Measurements from ENCODE around the gene GTPBP3.
A peak's percentile ranks its signal among the peaks of the same experiment; 100 is the strongest.

DNA sequence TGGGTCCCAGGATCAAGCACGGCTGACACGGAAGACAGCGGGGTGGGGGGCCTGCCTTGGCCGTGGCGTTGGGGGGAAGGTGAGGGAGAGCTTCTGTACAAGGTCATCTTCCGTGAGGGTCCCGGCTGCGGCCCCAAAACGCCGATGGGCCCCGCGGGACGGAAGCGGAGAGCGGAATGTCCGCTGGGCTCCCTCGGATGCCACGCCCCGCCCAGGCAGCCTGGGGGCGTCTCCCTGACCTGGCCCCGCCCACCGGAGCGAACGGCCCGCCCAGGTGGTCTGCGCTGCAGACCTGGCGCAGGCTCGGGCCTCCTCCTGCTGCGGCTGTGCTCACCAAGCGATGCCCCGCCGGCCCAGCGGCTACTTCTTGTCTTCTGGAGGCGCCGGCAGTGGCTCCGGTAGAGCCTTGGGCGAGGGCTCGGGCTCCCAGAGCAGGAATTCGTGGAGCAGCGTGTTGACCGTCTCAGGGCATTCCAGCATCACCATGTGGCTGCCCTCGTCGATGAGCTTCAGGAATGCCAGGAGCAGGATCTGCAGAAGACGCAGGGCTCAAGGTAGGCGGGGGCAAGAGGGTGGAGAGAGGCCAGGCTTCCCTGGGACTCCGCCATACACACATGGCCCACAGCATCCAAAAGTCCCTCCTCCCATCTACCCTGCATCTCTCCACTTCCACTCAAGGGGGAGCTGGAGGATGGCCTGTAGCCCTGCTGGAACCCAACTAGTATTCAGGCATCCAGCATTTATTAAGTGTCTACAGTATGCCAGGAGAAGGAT is 44.9 kb upstream of the GTPBP3 start:
- TF ChIP-seq EZH2phosphoT487 (IDR thresholded peaks at IDR 0.05; ENCODE audit: unreplicated experiment): no peak
- no peak for TF ChIP-seq CREB1 (CRISPR knock-in tag; IDR thresholded peaks at IDR 0.05; ENCODE audit: low read depth)
- no peak for TF ChIP-seq EZH2 (IDR thresholded peaks at IDR 0.05; ENCODE audit: low read depth, unreplicated experiment)
- peak; percentile 63 to 79 for TF ChIP-seq CTCF (conservative IDR thresholded peaks at IDR 0.05; ENCODE audit: low read depth in 2 of 2)
- no peak for TF ChIP-seq JUNB (IDR thresholded peaks at IDR 0.05; ENCODE audit: unreplicated experiment)
- TF ChIP-seq, protein P1, sequence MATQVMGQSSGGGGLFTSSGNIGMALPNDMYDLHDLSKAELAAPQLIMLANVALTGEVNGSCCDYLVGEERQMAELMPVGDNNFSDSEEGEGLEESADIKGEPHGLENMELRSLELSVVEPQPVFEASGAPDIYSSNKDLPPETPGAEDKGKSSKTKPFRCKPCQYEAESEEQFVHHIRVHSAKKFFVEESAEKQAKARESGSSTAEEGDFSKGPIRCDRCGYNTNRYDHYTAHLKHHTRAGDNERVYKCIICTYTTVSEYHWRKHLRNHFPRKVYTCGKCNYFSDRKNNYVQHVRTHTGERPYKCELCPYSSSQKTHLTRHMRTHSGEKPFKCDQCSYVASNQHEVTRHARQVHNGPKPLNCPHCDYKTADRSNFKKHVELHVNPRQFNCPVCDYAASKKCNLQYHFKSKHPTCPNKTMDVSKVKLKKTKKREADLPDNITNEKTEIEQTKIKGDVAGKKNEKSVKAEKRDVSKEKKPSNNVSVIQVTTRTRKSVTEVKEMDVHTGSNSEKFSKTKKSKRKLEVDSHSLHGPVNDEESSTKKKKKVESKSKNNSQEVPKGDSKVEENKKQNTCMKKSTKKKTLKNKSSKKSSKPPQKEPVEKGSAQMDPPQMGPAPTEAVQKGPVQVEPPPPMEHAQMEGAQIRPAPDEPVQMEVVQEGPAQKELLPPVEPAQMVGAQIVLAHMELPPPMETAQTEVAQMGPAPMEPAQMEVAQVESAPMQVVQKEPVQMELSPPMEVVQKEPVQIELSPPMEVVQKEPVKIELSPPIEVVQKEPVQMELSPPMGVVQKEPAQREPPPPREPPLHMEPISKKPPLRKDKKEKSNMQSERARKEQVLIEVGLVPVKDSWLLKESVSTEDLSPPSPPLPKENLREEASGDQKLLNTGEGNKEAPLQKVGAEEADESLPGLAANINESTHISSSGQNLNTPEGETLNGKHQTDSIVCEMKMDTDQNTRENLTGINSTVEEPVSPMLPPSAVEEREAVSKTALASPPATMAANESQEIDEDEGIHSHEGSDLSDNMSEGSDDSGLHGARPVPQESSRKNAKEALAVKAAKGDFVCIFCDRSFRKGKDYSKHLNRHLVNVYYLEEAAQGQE (IDR thresholded peaks at IDR 0.05; ENCODE audit: unreplicated experiment): no peak
- TF ChIP-seq POLR2AphosphoS5 (IDR thresholded peaks at IDR 0.05; ENCODE audit: low read depth): peak; percentile 97
- TF ChIP-seq STAT1 (IDR thresholded peaks at IDR 0.05; ENCODE audit: unreplicated experiment): no peak
- no peak for TF ChIP-seq ZNF114 (CRISPR knock-in tag; IDR thresholded peaks at IDR 0.05)
